HG02678 (cell line): ENCODE results near the gene TRPC5OS.

Source experiments
- ATAC-seq: cut with Tn5 transposase; IDR thresholded peaks from one replicate; pipeline ENCODE4 v1.9.1; 2021; ENCODE audit warnings: mild to moderate bottlenecking, moderate library complexity; ENCODE audit not compliant: unreplicated experiment

TRPC5OS gene

GRCh38 chrX:111875881-111876280 lies at the start of gene TRPC5OS:
Gene TRPC5OS (plus strand): TSS chrX:111876181. CDS start chrX:111901850, 25,669 bp downstream.
- ATAC-seq: no peak

GRCh38 chrX:111829345-111829744 lies 46.6 kb upstream of the TRPC5OS start:
- ATAC-seq: no peak

- no peak for ATAC-seq
Measured at GRCh38 chrX:111830571-111830970, 45.4 kb upstream of the TRPC5OS start.

DNA sequence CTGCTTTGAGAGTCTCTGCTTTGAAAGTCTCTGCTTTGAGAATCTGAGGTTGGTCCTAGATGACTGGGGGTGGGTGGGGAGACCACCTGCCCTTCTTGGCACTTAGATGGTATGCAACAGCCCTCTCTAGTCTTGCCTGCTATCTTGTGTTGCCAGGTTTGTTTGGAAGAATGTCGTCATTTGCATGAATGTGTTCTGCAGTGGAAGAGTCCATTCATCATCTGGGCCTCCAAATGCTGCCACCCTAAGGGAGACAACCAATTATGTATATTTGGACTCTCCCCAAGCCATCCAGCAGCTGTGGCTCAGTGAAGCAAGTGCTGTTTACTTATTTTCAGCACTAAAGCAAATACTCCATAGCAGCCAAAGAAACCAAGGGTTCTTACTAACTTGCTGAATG lies 44.6 kb upstream of the TRPC5OS start:
- ATAC-seq: no peak

GRCh38 chrX:111837197-111837596 lies 38.8 kb upstream of the TRPC5OS start:
- no peak for ATAC-seq

GRCh38 chrX:111847491-111848133 lies 28.4 kb upstream of the TRPC5OS start:
- ATAC-seq: no peak

DNA sequence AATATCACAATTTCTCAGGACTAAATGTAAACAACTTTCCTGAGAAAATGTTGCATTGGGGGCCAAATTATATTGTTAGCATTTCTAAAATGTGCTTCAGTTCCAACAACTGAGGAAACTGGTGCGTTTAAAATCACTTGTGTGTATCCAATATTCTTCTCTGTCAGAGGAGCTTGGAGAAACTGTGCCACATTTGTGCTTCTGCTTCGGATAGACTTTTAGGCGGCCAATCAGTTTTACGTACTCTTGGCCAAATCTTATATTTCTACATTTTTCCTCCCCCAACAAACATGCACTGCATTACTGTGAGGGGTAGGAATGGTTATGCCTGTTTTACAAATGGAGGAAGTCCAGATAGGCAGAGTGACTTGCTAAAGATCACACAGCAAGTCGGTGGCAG lies 27.4 kb upstream of the TRPC5OS start:
- ATAC-seq: no peak

- no peak for ATAC-seq
Measured at GRCh38 chrX:111850975-111851374, 25.0 kb upstream of the TRPC5OS start.

GRCh38 chrX:111854556-111855490 lies 21.2 kb upstream of the TRPC5OS start:
- no peak for ATAC-seq

DNA sequence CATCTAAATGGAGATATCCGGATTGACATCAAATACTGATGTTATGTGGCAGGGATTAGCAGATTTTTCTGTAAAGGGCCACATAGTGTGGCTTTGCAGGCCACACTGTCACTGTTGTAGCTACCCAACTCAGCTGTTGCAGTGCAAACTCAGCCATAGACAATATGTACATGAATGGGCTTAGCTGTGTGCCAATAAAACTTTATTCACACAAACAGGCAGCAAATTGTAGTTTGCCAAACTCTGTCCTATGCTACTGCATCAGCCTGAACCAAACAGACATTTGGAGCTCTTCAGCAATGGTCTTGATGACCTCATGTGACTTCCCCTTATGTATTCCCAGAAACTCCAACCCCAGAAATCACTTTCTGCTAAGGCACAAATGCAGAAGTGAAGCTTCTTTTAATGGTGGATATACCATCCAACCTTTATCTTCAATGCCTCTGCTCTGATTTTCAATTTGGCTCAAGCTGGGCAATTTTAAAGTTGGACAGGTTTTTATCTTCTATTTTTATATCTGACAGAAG lies 18.4 kb upstream of the TRPC5OS start:
- no peak for ATAC-seq

DNA sequence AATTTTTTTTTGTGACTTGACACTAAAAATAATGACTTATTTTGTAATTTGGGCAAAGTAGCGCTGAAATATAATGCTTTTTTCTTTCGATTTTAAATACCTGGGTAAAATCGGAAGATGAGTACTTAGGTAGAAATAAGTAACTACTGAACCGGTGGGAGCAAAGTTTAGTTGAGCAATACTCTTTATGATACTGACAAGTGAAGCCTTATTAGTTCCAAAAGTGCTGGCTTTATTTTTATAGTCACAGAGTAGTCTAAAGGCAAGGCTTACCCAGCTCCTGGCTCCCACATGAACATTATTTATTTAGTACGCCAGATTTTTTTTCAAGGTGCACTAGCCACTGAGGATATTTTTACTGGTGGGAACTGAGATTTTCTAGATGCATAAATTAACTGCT lies 14.4 kb upstream of the TRPC5OS start:
- no peak for ATAC-seq

DNA sequence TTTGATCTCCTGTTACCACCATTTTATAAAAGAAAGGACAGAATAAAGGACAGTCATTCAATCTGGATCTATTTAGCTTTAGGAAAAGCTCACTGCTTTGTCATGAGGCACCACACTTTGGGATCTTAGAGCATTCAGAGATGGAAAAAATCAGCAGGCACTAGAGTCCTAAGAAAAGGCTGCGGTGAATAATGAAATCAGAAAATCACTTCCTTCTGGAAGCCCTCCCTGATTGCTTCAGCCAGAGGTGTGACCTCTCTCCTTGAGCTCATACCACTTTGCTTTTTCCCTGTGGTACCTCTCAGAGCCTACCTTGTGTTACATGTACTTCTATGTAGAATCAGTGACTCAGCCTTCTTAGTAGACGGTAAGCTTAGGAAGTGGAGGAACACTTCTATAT lies 8.7 kb upstream of the TRPC5OS start:
- ATAC-seq: no peak

- ATAC-seq: peak; percentile 70
Measured at GRCh38 chrX:111868726-111869638, 7.0 kb upstream of the TRPC5OS start.

DNA sequence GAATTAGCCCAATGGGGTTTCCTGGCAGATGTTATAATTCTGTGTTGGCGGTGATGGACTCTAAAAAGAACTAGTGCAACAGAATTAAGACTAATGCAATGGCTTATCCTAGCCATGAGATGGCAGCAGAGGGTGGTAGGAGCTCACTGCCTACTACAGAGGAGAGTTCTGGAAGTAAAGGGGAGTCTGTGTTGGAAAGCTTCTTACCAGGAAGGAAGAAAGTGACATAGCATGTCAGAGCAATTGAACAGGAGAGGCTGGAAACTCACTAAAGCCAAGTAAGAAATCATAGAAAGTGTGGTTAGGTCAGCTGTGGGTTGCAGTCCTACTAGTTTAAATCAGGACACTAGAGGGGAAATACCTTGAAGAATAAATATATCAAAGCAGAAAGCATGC lies 6.3 kb upstream of the TRPC5OS start:
- peak; percentile 78 for ATAC-seq

- no peak for ATAC-seq
Measured at GRCh38 chrX:111874241-111874640, 1.7 kb upstream of the TRPC5OS start.

DNA sequence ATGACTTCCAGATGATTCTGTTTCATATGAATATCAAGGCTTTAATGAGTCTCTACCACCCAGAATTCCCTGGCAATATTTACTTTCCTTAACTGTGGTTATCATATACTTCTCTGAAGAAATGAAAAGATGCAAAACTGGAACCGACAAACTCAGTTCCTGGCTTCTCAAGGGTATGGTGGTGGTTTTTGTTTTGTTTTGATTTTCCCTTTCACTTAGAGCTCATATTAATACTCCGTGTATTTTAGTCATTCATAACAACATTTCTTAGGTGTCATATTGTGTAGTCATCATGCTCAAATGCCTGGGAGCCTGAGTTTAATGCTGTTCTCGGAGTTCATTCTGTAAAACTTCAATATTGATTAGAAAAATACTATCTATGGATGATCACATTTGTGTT lies 665 bp downstream of the TRPC5OS start:
- no peak for ATAC-seq

DNA sequence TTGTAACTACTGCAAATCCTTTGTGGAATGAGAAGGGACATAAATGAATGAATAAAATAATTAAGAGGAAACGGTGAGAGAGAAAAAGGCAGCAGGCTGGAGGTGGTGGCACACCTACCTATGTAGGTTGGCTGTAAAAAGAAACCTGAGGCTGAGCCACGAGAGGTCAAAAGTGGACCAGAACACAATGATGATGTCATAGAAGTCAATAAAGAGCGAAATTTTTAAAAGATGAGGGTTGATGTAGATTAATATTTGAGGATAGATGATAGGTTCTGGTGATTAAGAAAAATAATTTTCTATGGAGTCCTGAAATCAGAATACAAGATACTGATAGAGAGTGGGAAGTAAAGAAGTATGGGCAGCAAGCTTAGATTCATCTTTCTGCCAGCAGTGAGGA lies 1.7 kb downstream of the TRPC5OS start:
- no peak for ATAC-seq

DNA sequence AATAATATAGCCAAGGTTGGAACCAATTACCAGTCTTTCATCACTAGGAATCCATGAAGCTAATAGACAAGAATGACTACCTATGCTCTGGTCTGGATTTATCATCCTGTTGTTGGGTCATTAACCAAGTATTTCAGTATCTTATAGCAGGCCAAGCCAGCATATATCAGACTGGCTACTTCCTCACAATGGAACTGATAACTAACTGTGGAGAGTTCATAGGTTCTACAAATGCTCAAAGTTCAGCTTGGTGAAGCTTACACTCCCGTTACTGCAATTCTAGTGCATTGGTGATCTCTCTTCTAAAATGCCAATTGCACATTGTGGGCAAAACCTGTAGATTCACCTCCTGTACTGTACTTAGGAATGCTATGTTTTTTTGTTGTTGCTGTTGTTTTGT lies 4.8 kb downstream of the TRPC5OS start:
- no peak for ATAC-seq

GRCh38 chrX:111881715-111882114 lies 5.7 kb downstream of the TRPC5OS start:
- no peak for ATAC-seq

DNA sequence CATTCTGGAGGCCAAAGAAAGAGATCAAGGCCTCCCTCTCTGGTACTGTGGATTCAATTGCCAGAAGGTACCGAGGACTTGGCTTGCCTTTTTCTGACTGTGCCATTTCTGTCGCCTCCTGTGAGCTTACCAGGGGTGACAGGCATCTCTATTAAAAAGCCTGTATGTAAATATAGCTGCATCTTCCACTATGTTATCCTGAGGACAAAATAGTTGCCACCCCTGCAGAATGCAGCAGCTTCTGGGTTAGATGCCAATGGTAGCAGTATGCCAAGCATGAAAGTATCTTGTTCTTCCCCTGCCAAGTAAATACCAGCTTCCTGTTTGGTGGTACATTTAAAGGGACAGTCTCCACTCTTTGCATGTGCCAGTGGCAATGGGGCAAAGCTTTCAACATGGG lies 10.7 kb downstream of the TRPC5OS start:
- ATAC-seq: no peak

DNA sequence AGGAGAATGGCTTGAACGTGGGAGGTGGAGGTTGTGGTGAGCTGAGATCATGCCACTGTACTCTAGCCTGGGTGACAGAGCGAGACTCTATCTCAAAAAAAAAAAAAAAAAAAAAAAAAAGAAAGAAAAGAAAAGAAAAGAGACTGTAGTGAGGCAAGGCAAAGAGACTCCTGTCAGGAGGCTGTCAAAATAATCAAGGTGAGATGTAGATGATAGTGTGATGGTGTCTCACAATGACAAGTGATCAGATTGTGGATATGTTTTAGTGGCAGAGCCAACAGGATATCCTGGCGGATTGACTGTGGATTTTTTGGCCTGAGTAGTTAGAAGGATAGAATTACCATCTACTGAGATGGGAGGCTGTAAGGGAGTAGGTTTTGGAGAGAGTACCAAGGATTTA lies 12.6 kb downstream of the TRPC5OS start:
- no peak for ATAC-seq
